ENCODE measurements around the gene LENG8.

LENG8 gene

DNA sequence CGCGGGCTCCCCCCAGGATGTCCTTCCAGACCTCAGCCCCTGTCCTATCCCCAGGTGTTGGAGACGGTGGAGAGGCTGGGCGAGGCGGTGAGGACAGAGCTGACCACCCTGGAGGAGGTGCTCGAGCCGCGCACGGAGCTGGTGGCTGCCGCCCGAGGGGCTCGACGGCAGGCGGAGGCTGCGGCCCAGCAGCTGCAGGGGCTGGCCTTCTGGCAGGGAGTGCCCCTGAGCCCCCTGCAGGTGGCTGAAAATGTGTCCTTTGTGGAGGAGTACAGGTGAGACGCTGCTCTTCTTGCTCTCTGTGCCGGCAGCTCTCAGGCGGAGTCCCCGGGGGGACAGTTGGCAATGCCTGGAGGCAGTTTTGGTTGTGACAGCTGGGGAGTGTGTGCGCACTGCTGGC, 26.9 kb upstream of the LENG8 start:
- no peak for FAIRE-seq

DNA sequence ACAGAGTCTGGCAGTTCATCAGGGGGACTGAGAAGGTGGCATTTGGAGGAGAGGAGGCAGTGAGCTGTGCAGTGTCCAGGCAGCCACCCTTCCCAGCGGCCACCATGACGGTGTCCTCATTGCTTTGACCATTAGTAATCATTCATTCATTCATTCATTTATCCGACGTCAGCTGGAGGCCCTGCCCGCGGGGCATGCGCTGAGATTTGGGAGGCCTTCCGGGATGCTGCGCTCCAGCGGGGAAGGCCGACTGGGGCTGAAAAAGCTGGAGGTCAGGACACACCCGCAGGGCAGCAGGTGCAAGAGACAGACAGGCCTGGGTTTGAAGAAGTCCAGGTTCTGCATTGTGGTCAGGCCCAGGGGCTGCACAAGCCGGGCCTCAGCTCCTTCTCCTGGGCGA, 24.8 kb upstream of the LENG8 start:
- DNase-seq (ENCODE audit: low spot score): no peak
- FAIRE-seq: no peak

More for the DNA sequence above, 26.9 kb upstream of the LENG8 start:
- no peak for DNase-seq (ENCODE audit: low spot score)

- FAIRE-seq: no peak
- DNase-seq (ENCODE audit: low spot score): no peak
These were observed 24.2 kb upstream of the LENG8 start for GRCh38 chr19:54424660-54425381.

DNA sequence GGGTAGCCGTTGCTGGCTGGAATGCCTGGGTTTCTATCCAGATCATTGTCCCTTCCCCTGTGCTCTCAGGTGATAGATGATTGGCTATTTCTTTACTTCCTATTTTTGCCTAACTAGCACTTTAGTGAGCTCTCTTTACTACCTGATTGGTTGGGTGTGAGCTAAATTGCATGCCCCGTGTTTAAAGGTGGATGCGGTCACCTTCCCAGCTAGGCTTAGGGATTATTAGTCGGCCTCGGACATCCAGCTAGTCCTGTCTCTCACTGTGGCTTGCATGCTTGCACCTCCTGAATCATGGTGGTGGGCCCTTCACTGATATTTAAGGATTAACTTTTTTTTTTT, 23.6 kb upstream of the LENG8 start:
- no peak for FAIRE-seq
- DNase-seq (ENCODE audit: low spot score): no peak

DNA sequence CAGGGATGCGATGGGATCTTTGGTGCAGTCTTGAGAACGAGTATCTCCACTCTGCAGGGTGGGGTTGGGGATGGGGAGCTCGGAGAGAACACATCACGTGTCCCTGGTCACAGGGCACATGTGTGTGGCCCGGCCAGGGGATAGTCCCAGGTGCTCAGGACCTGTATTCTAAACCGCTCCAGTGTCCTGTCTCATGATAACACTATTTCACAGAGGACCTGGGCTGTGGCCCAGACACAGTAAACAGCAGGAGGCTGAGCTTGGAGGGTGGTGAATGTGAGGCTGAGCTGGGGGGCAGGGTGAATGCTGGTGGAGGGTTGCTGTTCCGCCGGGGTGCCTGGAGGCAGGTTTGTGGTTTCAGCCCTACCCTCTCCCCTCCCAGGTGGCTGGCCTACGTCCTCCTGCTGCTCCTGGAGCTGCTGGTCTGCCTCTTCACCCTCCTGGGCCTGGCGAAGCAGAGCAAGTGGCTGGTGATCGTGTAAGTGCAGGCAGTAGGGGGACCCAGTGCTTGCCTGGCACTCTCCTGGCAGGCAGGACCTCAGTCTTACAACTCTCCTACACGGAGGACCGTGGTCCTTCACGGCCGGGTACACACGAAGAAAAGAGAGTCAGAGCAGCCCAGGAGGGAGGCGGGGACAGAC, 22.6 kb upstream of the LENG8 start:
- DNase-seq (ENCODE audit: low spot score) (no peak), FAIRE-seq (no peak)

GRCh38 chr19:54427586-54427985, 21.4 kb upstream of the LENG8 start:
- no peak for DNase-seq (ENCODE audit: low spot score)
- no peak for FAIRE-seq

- no peak for FAIRE-seq
- DNase-seq (ENCODE audit: low spot score): no peak
These were observed 20.4 kb upstream of the LENG8 start for GRCh38 chr19:54428323-54429175.

- FAIRE-seq: no peak
- no peak for DNase-seq (ENCODE audit: low spot score)
These were observed 19.9 kb upstream of the LENG8 start for GRCh38 chr19:54429176-54429495.

GRCh38 chr19:54429545-54430227, 19.3 kb upstream of the LENG8 start:
- FAIRE-seq: no peak
- DNase-seq (ENCODE audit: low spot score): no peak

DNA sequence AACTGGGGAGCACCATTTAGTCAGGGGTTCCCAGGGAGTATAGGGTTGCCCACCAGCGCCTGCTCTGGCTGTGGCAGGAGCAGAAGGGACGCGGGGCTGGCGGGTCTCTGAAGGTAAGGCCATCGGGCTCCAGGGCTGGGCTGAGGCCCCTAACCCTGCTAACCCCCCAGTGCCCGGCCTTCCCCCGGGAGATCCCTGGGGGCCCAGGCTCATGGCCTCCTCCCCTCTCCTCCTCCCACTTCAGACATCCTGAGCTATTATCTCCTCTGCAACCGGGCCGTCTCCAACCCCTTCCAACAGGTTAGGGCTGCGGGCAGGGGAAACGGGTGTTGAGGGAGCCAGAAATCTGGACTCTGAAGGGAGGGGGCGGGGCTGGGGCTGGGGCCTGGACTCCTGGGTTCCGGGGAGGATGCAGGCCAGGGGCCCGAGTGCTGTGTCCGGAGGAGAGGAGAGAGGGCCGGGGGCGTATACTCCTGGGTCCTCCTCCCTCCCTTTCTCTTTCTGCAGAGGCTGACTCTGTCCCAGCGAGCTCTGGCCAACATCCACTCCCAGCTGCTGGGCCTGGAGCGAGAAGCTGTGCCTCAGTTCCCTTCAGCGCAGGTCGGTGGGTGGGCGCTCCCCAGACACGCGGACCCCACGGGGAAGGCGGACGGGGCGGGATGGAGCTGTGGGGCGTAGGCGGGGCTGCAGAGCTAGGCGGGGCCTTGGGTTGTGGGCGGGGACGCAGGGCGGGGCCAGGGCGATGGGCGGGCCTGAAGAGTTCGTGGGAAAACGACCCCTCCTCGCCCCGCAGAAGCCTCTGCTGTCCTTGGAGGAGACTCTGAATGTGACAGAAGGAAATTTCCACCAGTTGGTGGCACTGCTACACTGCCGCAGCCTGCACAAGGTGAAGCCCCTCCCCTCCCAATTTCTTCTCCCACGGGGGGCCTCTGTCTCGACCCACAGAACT, 18.4 kb upstream of the LENG8 start:
- FAIRE-seq (no peak), DNase-seq (ENCODE audit: low spot score) (no peak)

DNA sequence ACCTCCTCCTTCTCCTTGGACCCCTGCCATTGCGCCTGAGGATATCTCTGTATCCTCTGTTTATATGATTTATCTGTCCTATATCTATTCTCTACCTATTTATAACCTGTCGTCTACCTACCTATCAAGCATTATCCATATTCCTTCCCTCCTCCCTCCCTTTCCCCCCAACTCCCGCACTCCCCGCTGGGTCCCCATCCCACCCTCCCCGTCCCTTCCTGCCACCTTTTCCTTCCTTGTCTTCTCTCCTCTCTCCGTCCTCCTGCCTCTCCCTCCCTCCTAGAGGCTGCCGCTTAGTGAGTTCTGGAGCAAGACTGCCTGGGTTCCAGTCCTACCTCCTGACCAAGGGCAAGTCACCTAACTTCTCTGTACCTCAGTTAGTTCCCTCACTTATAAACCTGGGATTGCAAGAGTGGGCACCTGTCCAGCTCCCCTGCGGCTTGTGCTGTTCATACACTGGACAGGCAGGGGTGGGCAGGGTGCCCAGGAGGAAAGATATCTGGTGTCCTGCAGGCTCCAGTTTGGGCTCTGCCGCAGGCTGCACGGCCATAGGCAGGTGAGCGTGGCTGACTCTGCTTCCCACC, 17.7 kb upstream of the LENG8 start:
- FAIRE-seq (no peak), DNase-seq (ENCODE audit: low spot score) (peak; percentile 13)

- DNase-seq (ENCODE audit: low spot score) (no peak), FAIRE-seq (no peak)
These were observed 16.8 kb upstream of the LENG8 start for GRCh38 chr19:54432144-54432738.

GRCh38 chr19:54433697-54434096, 15.3 kb upstream of the LENG8 start:
- FAIRE-seq (no peak), DNase-seq (ENCODE audit: low spot score) (no peak)

DNA sequence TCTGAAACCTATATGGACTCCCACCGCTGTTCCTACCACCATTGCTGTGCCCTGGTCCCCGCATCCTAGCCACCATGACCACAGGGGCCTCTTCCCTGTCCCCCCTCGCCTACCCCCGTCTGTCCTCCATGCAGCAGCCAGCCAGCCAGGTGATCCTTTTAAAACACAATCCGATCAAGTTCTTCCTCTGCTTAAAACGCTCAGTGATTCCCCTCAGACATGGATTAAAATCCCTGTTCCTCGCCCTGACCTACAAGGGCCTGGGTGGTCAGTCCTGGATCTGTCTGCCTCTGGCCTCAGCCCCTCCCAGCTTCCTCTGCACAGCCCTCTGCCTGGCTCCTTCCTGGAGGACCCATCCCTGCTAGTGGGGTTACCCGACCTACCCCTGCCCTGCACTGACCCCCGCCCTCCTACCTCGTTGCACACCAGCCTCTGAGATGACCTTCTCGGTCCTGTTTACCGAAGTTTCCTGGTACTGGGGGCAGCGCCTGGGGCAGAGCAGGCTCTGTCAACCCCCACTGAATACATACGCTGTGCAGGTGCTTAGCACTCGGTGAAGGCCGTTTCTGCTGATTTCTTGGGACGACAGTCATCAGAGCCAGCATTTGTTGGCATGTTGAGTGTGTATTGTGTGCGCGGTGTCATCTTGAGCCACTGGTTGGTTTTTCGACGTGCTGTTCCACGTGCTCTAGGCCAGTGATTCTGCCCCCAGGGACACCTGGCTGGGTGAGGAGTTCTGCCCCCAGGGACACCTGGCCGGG, 14.7 kb upstream of the LENG8 start:
- no peak for FAIRE-seq

GRCh38 chr19:54434873-54435214, 14.2 kb upstream of the LENG8 start:
- no peak for DNase-seq (ENCODE audit: low spot score)
- no peak for FAIRE-seq

More for the DNA sequence above, 14.7 kb upstream of the LENG8 start:
- DNase-seq (ENCODE audit: low spot score): no peak

DNA sequence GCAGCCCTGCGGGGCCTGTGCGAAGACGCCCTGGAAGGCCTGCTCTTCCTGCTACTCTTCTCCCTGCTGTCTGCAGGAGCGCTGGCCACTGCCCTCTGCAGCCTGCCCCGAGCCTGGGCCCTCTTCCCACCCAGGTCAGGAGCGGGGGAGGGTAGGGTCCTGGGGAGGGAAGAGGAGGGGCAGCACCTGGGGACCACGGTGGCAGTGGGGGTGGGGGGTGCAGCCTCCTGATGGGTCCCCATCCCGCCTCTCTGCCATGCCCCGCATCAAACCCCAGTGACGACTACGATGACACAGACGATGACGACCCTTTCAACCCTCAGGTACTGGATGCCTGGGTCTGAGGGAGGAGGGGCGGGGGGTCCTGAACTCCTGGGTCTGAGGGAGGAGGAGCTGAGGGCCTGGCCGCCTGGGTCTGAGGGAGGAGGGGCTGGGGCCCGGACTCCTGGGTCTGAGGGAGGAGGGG, 13.4 kb upstream of the LENG8 start:
- no peak for DNase-seq (ENCODE audit: low spot score)
- FAIRE-seq: no peak

DNA sequence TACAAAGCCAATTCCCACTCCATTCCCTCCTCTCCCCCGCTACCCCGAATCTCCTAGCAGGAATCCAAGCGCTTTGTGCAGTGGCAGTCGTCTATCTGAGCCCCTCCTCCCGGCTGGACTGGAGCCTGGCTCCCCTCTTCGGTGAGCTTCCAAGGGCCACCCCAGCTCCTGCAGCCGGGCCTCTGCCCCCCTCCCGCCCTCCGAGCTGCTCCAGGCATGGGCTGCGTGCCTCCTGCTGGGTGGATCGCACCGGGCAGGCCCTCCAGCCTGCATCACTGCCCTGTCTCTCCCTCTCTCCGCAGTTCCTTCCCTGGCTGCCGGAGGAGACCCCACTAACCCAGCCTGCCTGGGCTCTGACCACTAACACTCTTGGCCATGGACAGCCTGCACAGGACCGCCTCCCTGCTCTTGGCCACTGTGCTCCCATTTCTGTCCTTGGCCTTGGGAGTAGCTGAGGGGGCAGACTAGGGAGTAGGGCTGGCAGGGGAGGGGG, 12.9 kb upstream of the LENG8 start:
- FAIRE-seq (no peak), DNase-seq (ENCODE audit: low spot score) (no peak)

DNA sequence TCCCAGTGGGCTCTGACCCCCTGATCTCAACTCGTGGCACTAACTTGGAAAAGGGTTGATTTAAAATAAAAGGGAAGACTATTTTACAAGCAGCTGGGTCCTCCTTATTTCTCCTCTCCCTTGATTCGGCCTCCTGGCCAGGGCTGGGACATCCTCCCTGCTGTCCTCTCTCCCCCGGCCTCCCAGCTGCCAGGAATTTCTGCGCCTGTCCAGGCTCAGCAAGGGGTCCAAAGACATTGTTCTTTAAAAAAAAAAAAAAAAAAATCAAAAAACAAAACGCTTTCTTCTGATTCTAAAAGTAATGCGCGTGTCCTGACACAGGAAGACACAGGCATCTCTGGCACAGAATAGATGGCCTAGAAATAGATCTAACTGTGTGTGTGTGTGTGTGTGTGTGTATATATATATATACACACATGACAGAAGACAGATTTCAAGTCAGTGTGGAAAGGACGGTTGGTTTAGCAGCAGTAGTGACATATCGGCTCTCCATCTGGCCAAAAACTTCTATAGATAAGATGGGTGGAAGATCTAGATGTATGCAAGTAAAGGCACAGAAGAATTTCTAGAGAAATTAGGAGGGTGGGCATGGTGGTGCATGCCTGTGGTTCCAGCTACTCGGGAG, 12.3 kb upstream of the LENG8 start:
- no peak for FAIRE-seq
- DNase-seq (ENCODE audit: low spot score): no peak

All from RCC 7860 (cell line).